Naive B cell (primary cell): ENCODE data around the gene SIRPG. TPM values are rescaled to one million over a fixed set of nuclear protein-coding genes. Genes with fewer than 3 reads are reported as not detected.
A peak's percentile ranks its signal among the peaks of the same experiment; 100 is the strongest.

Source experiments
- ATAC-seq, 2 donors: fragments of 150-1000 bp; cut with Tn5 transposase; 2 replicates each; pipeline ENCODE4 v1.10.0; 2021; ENCODE audit warnings: low read depth in 2 of 2, mild to moderate bottlenecking in 2 of 2, moderate library complexity in 2 of 2
- DNase-seq: peaks from one replicate; pipeline ENCODE4 v3.0.0; 2022
- H3K27ac Mint-ChIP-seq, 6 donors: one replicate each; pipeline ENCODE4 v1.8.0; 2020 to 2022; ENCODE audit warnings: mild to moderate bottlenecking in 6 of 6, mixed read lengths in 6 of 6, moderate library complexity in 5 of 6, inconsistent platforms in 2 of 6
- H3K27me3 Mint-ChIP-seq, 3 donors: one replicate each; pipeline ENCODE4 v1.8.0; 2021 to 2022; ENCODE audit warnings: mixed read lengths in 3 of 3, mild to moderate bottlenecking in 1 of 3
- H3K36me3 Mint-ChIP-seq, 2 donors: one replicate each; pipeline ENCODE4 v1.8.0; 2020 to 2022; ENCODE audit warnings: mixed read lengths in 2 of 2, inconsistent platforms in 1 of 2, mild to moderate bottlenecking in 1 of 2
- H3K4me1 Mint-ChIP-seq, 3 donors: one replicate each; pipeline ENCODE4 v1.8.0; 2020 to 2022; ENCODE audit warnings: mixed read lengths in 3 of 3, inconsistent platforms in 1 of 3, mild to moderate bottlenecking in 1 of 3, moderate library complexity in 1 of 3
- H3K4me3 Mint-ChIP-seq, 8 donors: one replicate each; pipeline ENCODE4 v1.8.0; 2020 to 2022; ENCODE audit warnings: mild to moderate bottlenecking in 8 of 8, mixed read lengths in 8 of 8, moderate library complexity in 8 of 8, inconsistent platforms in 2 of 8
- H3K9me3 Mint-ChIP-seq, 7 donors: one replicate each; pipeline ENCODE4 v1.8.0; 2020 to 2022; ENCODE audit warnings: mixed read lengths in 7 of 7, mild to moderate bottlenecking in 5 of 7, inconsistent platforms in 2 of 7, moderate library complexity in 1 of 7
- polyA plus RNA-seq, 6 donors: library from polyadenylated mRNA; unstranded; fragments of 300-500 nt; fragmentation: Illumina TruSeq; gene quantifications; one replicate each; pipeline ENCODE4 v1.2.3, GENCODE V29; 2021; ENCODE audit warnings: low read depth in 6 of 6

SIRPG gene
- polyA plus RNA-seq, 6 donors from 2014 or later = 0.22 to 1.3 (median 0.85) TPM; not detected in 2

DNA sequence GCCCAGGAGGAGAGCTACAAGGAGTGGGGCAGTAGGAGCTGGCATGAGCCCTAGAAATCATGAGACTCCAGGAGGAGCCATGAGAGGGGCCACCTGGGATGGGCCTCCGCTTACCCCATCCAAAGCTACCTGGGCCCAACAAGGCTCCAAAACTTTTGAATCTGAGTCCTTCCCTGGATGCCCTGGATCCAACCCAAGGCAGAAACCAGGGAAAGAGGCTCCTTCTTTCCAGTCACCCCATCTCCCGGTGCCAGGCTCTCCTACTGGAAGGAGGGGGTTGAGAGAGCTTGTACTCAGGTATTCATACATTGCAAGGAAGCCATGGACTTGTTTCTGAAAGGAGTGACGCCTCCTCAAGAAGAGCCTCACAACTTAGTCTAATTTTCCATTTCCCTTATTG is 7.8 kb upstream of the SIRPG start:
- H3K27ac Mint-ChIP-seq = peak overlapping the region in 2 of 6 donors; percentile 70 to 77
- peaks cover 18 to 49% (median 19%) of the 10 kb centered on the region in 3 donors for H3K4me1 Mint-ChIP-seq
- ATAC-seq (no peak), DNase-seq (no peak)
- H3K9me3 Mint-ChIP-seq = peaks cover 0 to 1% (median 0%) of the 10 kb centered on the region in 7 donors
- H3K27me3 Mint-ChIP-seq = peaks cover 0 to 11% (median 1%) of the 10 kb centered on the region in 3 donors
- no peaks in the 10 kb centered on the region for H3K36me3 Mint-ChIP-seq
- peak overlapping the region in 5 of 8 donors; percentile 18 to 75 (median 47) for H3K4me3 Mint-ChIP-seq

GRCh38 chr20:1664911-1665310 is 7.3 kb upstream of the SIRPG start:
- DNase-seq = no peak

GRCh38 chr20:1663917-1664316 is 6.3 kb upstream of the SIRPG start:
- peaks cover 0 to 1% (median 0%) of the 10 kb centered on the region in 7 donors for H3K9me3 Mint-ChIP-seq
- no peaks in the 10 kb centered on the region for H3K36me3 Mint-ChIP-seq
- ATAC-seq (no peak), DNase-seq (no peak)
- peaks cover 18 to 49% (median 19%) of the 10 kb centered on the region in 3 donors for H3K4me1 Mint-ChIP-seq
- peak overlapping the region in 6 of 8 donors; percentile 13 to 58 (median 19) for H3K4me3 Mint-ChIP-seq
- H3K27ac Mint-ChIP-seq = peak overlapping the region in 3 of 6 donors; percentile 5 to 75 (median 24)
- peaks cover 0 to 8% (median 4%) of the 10 kb centered on the region in 3 donors for H3K27me3 Mint-ChIP-seq

More at GRCh38 chr20:1664911-1665310, 7.3 kb upstream of the SIRPG start:
- Mint-ChIP-seq H3K27me3 (peaks cover 0 to 10% (median 0%) of the 10 kb centered on the region in 3 donors), H3K36me3 (no peaks in the 10 kb centered on the region), H3K9me3 (peaks cover 0 to 1% (median 0%) of the 10 kb centered on the region in 7 donors), H3K4me1 (peaks cover 18 to 49% (median 19%) of the 10 kb centered on the region in 3 donors), H3K4me3 (peak overlapping the region in 6 of 8 donors; percentile 18 to 77 (median 52)), H3K27ac (peak overlapping the region in 3 of 6 donors; percentile 33 to 77 (median 70))
- ATAC-seq = no peak

DNA sequence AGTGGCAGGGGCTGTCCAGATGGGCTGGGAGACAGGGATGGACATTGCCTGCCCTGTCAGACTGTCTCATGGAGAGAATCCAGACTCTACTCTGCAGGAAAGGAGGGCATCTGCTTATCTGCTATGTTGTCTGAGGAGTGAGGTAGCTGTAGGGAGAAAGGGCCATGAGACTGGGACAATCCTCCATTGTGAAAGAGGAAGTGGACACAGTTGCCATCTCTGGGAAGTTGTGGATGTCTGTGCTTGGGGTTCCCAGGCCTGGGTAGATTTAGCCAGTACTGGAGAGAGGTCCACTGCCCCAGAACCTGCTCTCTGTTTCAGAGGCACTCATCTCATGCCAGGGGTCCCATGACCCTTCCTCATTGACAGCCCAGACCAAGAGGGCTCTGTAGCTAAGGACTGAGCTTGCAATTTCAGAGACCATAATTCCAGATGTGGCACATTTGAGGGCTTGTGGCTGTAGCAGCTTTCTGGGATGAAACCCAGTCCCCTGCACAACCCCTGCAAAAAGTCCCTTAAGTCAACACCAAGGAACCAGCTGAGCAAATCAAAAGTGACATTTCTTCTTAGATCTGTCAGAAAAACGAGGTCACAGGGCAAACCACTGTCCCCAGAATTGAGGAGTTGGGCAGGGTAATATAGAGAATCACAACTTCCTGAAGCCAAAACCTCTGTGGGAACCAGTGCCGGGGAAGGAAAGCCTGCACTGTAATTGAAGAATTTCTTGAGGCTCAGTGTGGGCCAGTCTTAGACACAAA is 4.1 kb upstream of the SIRPG start:
- Mint-ChIP-seq H3K27me3 (peaks cover 8 to 16% (median 10%) of the 10 kb centered on the region in 3 donors), H3K9me3 (no peaks in the 10 kb centered on the region), H3K36me3 (no peaks in the 10 kb centered on the region), H3K4me1 (peaks cover 18 to 39% (median 19%) of the 10 kb centered on the region in 3 donors), H3K4me3 (no peak overlapping the region), H3K27ac (peak overlapping the region in 1 of 6 donors; percentile 16)
- ATAC-seq (no peak), DNase-seq (no peak)

- Mint-ChIP-seq H3K27ac (no peak overlapping the region), H3K4me1 (peaks cover 18 to 31% (median 19%) of the 10 kb centered on the region in 3 donors), H3K36me3 (no peaks in the 10 kb centered on the region), H3K9me3 (no peaks in the 10 kb centered on the region), H3K4me3 (no peak overlapping the region), H3K27me3 (peaks cover 10 to 16% (median 14%) of the 10 kb centered on the region in 3 donors)
- no peak for ATAC-seq
- no peak for DNase-seq
Measured at GRCh38 chr20:1660246-1660645, 2.7 kb upstream of the SIRPG start.

DNA sequence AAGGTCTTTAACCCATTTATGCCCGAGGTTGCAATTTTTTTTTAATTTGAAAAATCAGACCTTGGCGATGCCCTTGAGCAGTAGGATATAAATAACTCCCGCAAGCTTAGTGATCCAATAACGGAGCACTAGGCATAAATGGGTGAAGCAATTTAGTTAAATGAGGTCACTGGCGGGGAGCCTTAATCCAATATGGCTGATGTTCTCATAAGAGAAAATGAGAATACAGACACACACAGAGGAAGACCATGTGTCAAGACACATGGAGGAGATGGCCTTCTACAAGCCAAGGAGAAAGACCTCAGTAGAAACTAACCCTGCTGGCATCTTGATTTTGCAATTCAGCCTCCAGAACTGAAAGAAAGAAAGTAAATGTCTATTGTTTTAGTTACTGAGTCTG is 735 bp downstream of the SIRPG start:
- ATAC-seq (no peak), DNase-seq (no peak)
- Mint-ChIP-seq H3K27ac (no peak overlapping the region), H3K27me3 (peaks cover 14 to 17% (median 16%) of the 10 kb centered on the region in 3 donors), H3K36me3 (no peaks in the 10 kb centered on the region), H3K4me3 (no peak overlapping the region), H3K9me3 (peaks cover 0 to 5% (median 0%) of the 10 kb centered on the region in 7 donors), H3K4me1 (peaks cover 0 to 9% (median 3%) of the 10 kb centered on the region in 3 donors)

DNA sequence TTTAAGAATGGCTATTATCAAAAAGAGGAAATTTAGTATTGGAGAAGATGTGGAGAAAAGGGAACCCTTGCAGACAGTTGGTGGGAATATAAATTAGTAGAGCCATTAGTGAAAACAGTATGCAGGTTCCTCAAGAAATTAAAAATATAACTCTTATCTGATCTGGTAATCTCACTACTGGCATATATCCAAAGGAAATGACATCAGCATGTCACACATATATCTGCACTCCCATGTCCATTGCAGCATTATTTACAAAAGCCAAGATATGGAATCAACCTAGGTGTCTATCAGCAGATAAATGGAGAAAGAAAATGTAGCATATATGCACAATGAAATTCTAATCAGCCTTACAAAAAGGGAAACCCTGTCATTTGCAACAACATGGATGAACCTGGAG is 2.6 kb downstream of the SIRPG start:
- Mint-ChIP-seq H3K4me1 (peaks cover 0 to 5% (median 4%) of the 10 kb centered on the region in 3 donors), H3K9me3 (peaks cover 0 to 5% (median 0%) of the 10 kb centered on the region in 7 donors), H3K27ac (no peak overlapping the region), H3K36me3 (no peaks in the 10 kb centered on the region), H3K27me3 (peaks cover 16 to 26% (median 23%) of the 10 kb centered on the region in 3 donors), H3K4me3 (no peak overlapping the region)
- DNase-seq = no peak
- ATAC-seq = no peak

GRCh38 chr20:1652960-1653359 is 4.6 kb downstream of the SIRPG start:
- peaks cover 0 to 5% (median 4%) of the 10 kb centered on the region in 3 donors for H3K4me1 Mint-ChIP-seq
- peaks cover 0 to 5% (median 0%) of the 10 kb centered on the region in 7 donors for H3K9me3 Mint-ChIP-seq
- ATAC-seq (no peak), DNase-seq (no peak)
- no peaks in the 10 kb centered on the region for H3K36me3 Mint-ChIP-seq
- no peak overlapping the region for H3K4me3 Mint-ChIP-seq
- H3K27me3 Mint-ChIP-seq = peaks cover 7 to 17% (median 15%) of the 10 kb centered on the region in 3 donors
- no peak overlapping the region for H3K27ac Mint-ChIP-seq

- no peak overlapping the region for H3K4me3 Mint-ChIP-seq
- H3K36me3 Mint-ChIP-seq = no peaks in the 10 kb centered on the region
- H3K4me1 Mint-ChIP-seq = peaks cover 0 to 5% (median 0%) of the 10 kb centered on the region in 3 donors
- ATAC-seq = no peak
- DNase-seq = no peak
- peaks cover 1 to 17% (median 15%) of the 10 kb centered on the region in 3 donors for H3K27me3 Mint-ChIP-seq
- peaks cover 0 to 5% (median 0%) of the 10 kb centered on the region in 7 donors for H3K9me3 Mint-ChIP-seq
- H3K27ac Mint-ChIP-seq = no peak overlapping the region
Measured at GRCh38 chr20:1652104-1652503, 5.5 kb downstream of the SIRPG start.

DNA sequence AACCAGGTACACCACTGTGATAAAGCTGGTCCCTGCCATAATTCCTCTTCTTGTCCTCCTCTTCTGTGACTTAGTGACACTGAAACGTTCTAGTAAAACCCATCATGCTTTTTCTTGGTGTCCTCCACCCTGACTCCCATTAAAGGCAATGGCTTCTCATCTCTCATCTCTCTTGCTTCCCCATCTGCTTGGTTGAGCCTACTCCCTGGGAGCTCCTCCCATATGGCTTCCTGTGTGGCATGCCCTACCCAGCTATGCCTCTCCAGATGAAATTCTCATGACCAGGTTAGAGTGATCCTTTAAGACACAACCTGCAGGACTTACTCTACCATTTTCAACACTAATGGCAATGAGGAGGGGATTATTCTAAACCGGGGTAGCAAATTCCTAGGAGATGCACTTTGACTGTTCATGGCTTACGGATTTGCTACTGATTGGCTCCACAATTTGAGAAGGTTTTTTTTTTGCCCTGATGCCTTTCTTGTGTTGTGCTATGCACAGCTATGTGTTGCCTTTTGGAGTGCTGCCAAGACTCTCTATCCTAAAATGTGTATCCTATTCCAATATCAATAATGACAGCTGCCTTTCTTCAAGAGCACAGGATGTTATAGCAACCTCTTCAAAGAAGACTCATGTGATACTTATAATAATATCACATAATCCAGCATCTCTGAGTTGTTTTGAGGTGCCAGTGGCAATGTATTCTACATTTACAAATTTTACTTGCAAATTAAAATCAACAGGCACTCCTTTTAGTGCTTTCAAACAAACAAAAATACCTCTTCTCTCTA is 6.1 kb downstream of the SIRPG start:
- no peak overlapping the region for H3K4me3 Mint-ChIP-seq

GRCh38 chr20:1648101-1648500 is 9.5 kb downstream of the SIRPG start:
- no peak for DNase-seq
- H3K27ac Mint-ChIP-seq = no peak overlapping the region
- no peak for ATAC-seq

More for the DNA sequence above, 6.1 kb downstream of the SIRPG start:
- Mint-ChIP-seq H3K9me3 (peaks cover 0 to 5% (median 0%) of the 10 kb centered on the region in 7 donors), H3K4me1 (peaks cover 0 to 5% (median 0%) of the 10 kb centered on the region in 3 donors), H3K27me3 (peaks cover 0 to 22% (median 15%) of the 10 kb centered on the region in 3 donors), H3K36me3 (no peaks in the 10 kb centered on the region), H3K27ac (no peak overlapping the region)
- ATAC-seq (no peak), DNase-seq (no peak)

GRCh38 chr20:1646975-1647431 is 10.6 kb downstream of the SIRPG start:
- Mint-ChIP-seq H3K27me3 (peaks cover 0 to 23% (median 6%) of the 10 kb centered on the region in 3 donors), H3K36me3 (no peaks in the 10 kb centered on the region), H3K4me1 (peaks cover 0 to 5% (median 0%) of the 10 kb centered on the region in 3 donors), H3K9me3 (peaks cover 0 to 2% (median 0%) of the 10 kb centered on the region in 7 donors), H3K27ac (no peak overlapping the region), H3K4me3 (no peak overlapping the region)
- DNase-seq (no peak), ATAC-seq (no peak)

More at GRCh38 chr20:1648101-1648500, 9.5 kb downstream of the SIRPG start:
- peaks cover 0 to 5% (median 0%) of the 10 kb centered on the region in 3 donors for H3K4me1 Mint-ChIP-seq
- H3K27me3 Mint-ChIP-seq = peaks cover 0 to 23% (median 6%) of the 10 kb centered on the region in 3 donors
- H3K36me3 Mint-ChIP-seq = no peaks in the 10 kb centered on the region
- no peak overlapping the region for H3K4me3 Mint-ChIP-seq
- peaks cover 0 to 2% (median 0%) of the 10 kb centered on the region in 7 donors for H3K9me3 Mint-ChIP-seq
